ENCODE measurements around the gene LIAS.

GRCh38 chr4:39427520-39428114, 31.2 kb upstream of the LIAS start:
- TF ChIP-seq CTCF (IDR thresholded peaks at IDR 0.05; ENCODE audit: insufficient read depth, low read length) (no peak), POLR2AphosphoS5 (IDR thresholded peaks at IDR 0.05; ENCODE audit: low read depth) (no peak), GABPA (IDR thresholded peaks at IDR 0.05; ENCODE audit: low read depth) (no peak), REST (IDR thresholded peaks at IDR 0.05; ENCODE audit: insufficient replicate concordance, low read depth) (no peak)
